Thyroid gland (tissue), 4 donors: ENCODE results near the gene MINPP1. TPM values are rescaled to one million over a fixed set of nuclear protein-coding genes. Genes with fewer than 3 reads are reported as not detected.
"Not testable (repeated sequence)": the region's sequence is repeated elsewhere in the genome, so short reads cannot be mapped to it uniquely, and the experiment has no call there.

Source experiments
- DNase-seq, 2 donors: peaks; one replicate each; pipeline ENCODE4 v3.0.0-alpha.2; 2019
- H3K27ac ChIP-seq, 3 donors: fragments of 200-600 bp; sonication (generic); 1 replicate in 2 of 3; 2 replicates in 1 of 3; pipeline ENCODE4 v1.5.1; 2016 to 2019; ENCODE audit warnings: mild to moderate bottlenecking in 1 of 3, moderate library complexity in 1 of 3
- H3K27me3 ChIP-seq: fragments of 200-600 bp; sonication (generic); one replicate; pipeline ENCODE4 v1.5.1; 2019
- H3K36me3 ChIP-seq, 2 donors: fragments of 200-600 bp; sonication (generic); one replicate each; pipeline ENCODE4 v1.5.1; 2016 to 2019
- H3K4me1 ChIP-seq, 2 donors: fragments of 200-600 bp; sonication (generic); one replicate each; pipeline ENCODE4 v1.5.1; 2017 to 2019
- H3K4me3 ChIP-seq, 3 donors: fragments of 200-600 bp; sonication (generic); replicated peaks in 1 of 3; 1 replicate in 2 of 3; 2 replicates in 1 of 3; pipeline ENCODE4 v1.5.1; 2016; ENCODE audit warnings: mild to moderate bottlenecking in 1 of 3
- H3K9me3 ChIP-seq: fragments of 200-600 bp; sonication (generic); one replicate; pipeline ENCODE4 v1.5.1; 2017
- CTCF ChIP-seq, 6 experiments: fragments of 200-600 bp in 3 of 6; fragments of 450-650 bp in 3 of 6; sonication (generic) in 3 of 6; IDR thresholded peaks; one replicate each; pipeline ENCODE4 v1.5.1; 2016 to 2019; ENCODE audit warnings: antibody characterized with exemption in 6 of 6, mild to moderate bottlenecking in 2 of 6, inconsistent platforms in 1 of 6, moderate library complexity in 1 of 6
- POLR2A ChIP-seq, 2 donors: fragments of 450-650 bp; IDR thresholded peaks; one replicate each; pipeline ENCODE4 v1.6.1; 2017; ENCODE audit warnings: antibody characterized with exemption in 2 of 2, mild to moderate bottlenecking in 2 of 2, moderate library complexity in 1 of 2
- WGBS, 2 donors: methylation state at CpG; one replicate each; pipeline ENCODE4 v1.1.5; 2017; 5-methylcytosine and 5-hydroxymethylcytosine counted together
- intact Hi-C: fragments of 100-400 bp; cut with DNase I; formaldehyde crosslinking; loops from one replicate; pipeline ENCODE4 v1.15.1; 2023
- total RNA-seq, 4 donors: library from RNA; depleted of rRNA; stranded (reverse); fragments of >200 nt; gene quantifications; one replicate each; pipeline ENCODE4 v1.2.3, GENCODE V29; 2016

The MINPP1 gene
- total RNA-seq, 4 donors from 2014 or later: 20.0 to 24.2 (median 22.8) TPM

DNA sequence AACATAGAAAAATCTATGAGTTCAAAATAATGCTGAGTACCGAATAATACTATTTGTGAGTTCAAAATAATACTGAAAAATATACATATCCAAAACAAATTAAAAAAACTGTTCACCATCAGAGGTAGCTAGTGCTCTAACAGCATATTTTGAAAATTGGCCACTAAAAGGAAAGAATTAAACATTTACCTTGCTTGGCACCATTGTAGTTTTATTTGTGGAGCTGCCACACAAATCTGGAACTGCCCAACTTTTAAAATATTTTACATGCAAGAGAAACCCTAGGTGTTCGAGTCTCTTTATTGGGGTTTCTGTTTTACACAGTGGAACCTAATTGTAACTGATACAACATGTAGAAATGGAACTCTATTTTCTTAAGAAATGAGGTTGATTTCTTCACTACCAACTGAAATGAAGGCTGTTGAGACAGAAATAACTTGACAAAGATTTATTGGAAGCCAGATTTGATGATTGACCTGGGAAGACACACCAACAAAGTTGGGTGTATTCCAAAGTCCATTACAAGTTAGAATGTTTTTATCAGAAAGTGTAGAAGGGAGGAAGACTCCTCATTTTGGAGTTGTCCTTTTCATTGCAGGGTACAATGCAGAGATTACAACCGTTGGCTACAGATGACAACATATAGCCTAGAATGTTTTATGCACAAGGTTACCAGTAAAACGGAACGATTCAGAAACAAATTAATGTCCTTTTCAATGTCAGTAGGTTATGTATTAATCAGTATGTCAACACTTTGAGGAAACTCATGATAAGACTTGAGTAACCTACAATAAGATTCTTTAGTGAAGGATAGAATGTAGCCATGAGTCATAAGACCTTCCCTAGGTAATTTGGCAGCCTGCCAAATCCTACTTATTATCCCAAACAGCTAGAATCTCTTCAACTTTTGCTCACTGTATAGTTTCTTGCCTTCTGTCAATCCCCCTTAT lies 81.1 kb downstream of the MINPP1 start:
- intact Hi-C loops: no loop called here
- H3K27me3 ChIP-seq: no peaks in the 10 kb centered on the region
- H3K4me3 ChIP-seq: no peak overlapping the region
- no peak for DNase-seq
- H3K36me3 ChIP-seq: no peaks in the 10 kb centered on the region
- H3K9me3 ChIP-seq: no peaks in the 10 kb centered on the region
- H3K27ac ChIP-seq: no peak overlapping the region
- 89 to 92% methylated on average over 5 of the region's 5 CpGs for WGBS, 2 donors
- no peak for TF ChIP-seq POLR2A (IDR thresholded peaks at IDR 0.05)
- TF ChIP-seq CTCF (IDR thresholded peaks at IDR 0.05): no peak
- no peaks in the 10 kb centered on the region for H3K4me1 ChIP-seq

DNA sequence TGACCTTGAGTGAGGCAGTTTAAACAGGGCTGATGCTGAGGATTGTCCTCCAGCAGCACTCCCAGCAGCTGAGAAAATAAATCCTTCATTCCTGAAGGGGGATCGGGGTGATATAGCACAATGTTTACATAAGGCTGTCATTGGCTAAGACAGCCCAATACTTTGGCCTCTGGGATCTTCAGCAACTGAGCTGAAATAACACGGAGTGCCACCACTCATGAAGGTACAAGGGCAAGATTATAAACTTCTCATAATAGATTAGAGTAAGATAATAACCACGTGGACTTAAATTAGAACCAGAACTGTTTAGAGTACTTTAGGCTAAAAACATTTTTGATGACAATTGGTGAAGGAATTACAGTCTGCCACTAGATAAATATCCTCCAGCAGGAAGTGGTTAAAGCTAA lies 85.0 kb downstream of the MINPP1 start:
- DNase-seq: no peak
- 27 to 48% methylated on average over 3 of the region's 3 CpGs for WGBS, 2 donors
- intact Hi-C loops: no loop called here
- TF ChIP-seq CTCF (IDR thresholded peaks at IDR 0.05) (no peak), POLR2A (IDR thresholded peaks at IDR 0.05) (no peak)
- Histone ChIP-seq H3K4me1 (peaks cover under 1 to 5% of the 10 kb centered on the region in 2 donors), H3K9me3 (no peaks in the 10 kb centered on the region), H3K27ac (no peak overlapping the region), H3K27me3 (no peaks in the 10 kb centered on the region), H3K36me3 (no peaks in the 10 kb centered on the region), H3K4me3 (no peak overlapping the region)

DNA sequence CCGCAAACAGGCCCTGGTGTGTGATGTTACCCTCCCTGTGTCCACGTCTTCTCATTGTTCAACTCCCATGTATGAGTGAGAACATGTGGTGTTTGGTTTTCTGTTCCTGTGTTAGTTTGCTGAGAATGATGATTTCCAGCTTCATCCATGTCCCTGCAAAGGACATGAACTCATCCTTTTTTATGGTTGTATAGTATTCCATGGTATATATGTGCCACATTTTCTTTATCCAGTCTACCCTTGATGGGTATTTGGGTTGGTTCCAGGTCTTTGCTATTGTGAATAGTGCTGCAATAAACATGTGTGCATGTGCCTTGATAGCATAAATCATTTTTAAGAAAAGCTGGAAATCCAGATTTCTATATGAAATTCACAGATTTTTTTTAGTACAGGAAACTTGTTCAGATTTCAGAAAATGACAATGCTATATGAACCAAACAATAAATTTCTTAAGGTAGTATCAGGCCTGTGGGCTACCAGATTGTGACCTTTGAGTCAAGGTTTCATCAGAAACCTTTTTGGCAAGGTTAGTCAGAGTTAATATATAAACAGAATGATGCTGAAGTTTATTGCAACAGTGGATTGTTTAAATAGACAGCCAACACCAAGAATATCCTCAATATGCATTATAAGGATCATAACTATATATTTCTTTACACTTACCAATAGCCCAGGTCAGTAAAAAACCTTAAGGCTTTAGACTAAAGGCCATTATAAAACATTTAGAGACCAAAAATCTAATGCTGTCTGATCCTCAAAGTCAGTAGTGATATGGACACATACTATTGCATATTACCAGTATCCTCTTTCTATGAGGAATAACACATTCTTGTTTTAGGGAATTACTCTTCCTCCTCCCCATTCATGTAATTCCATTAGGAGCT lies 86.3 kb downstream of the MINPP1 start:
- intact Hi-C loops: no loop called here
- H3K36me3 ChIP-seq: no peaks in the 10 kb centered on the region
- DNase-seq: no peak
- TF ChIP-seq CTCF (IDR thresholded peaks at IDR 0.05): no peak
- TF ChIP-seq POLR2A (IDR thresholded peaks at IDR 0.05): no peak
- 98% methylated on average over 2 of the region's 2 CpGs for WGBS, 2 donors
- no peaks in the 10 kb centered on the region for H3K9me3 ChIP-seq
- H3K27ac ChIP-seq: no peak overlapping the region
- H3K4me3 ChIP-seq: no peak overlapping the region
- H3K27me3 ChIP-seq: no peaks in the 10 kb centered on the region
- peaks cover 11 to 15% of the 10 kb centered on the region in 2 donors for H3K4me1 ChIP-seq

DNA sequence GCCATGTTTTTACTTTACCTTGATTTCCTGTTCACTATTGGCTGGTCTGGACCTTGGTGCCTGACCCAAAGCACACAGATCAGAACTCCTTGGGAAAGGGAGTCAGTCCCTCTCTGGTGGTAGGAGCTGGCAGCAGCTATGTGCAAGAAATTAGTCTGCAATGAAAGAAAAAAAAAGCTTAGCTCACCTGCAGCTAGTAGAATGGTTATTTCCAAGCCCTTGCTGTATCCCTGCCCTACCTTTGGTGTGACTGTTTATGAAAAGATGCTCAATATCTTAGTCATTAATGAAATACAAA lies 86.8 kb downstream of the MINPP1 start:
- Histone ChIP-seq H3K4me1 (peaks cover 11 to 15% of the 10 kb centered on the region in 2 donors), H3K27ac (no peak overlapping the region), H3K27me3 (no peaks in the 10 kb centered on the region), H3K4me3 (no peak overlapping the region), H3K9me3 (no peaks in the 10 kb centered on the region), H3K36me3 (no peaks in the 10 kb centered on the region)
- TF ChIP-seq CTCF (IDR thresholded peaks at IDR 0.05): no peak
- TF ChIP-seq POLR2A (IDR thresholded peaks at IDR 0.05): no peak
- DNase-seq: no peak
- intact Hi-C loops: no loop called here

DNA sequence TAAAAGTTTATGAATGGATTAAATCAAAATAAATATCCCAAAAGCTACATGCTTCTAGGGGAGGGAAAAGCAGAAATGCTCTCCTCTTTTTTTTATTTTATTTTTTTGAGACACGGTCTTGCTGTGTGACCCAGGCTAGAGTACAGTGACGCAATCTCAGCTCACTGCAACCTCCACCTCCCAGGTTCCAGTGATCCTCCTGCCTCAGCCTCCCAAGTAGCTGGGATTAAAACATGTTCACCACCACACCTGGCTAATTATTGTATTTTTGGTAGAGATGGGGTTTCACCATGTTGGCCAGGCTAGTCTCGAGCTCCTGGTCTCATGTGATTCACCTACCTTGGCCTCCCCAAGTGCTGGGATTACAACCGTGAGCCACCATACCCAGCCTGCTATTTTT lies 88.2 kb downstream of the MINPP1 start:
- H3K27ac ChIP-seq, DNase-seq, H3K36me3 ChIP-seq, H3K9me3 ChIP-seq, H3K27me3 ChIP-seq, intact Hi-C loops, H3K4me3 ChIP-seq: not testable (repeated sequence)
- peaks cover 11 to 15% of the 10 kb centered on the region in 2 donors for H3K4me1 ChIP-seq
- WGBS, 2 donors: 92 to 94% methylated on average over 4 of the region's 4 CpGs
